Psoas muscle (tissue), 8 donors: Measurements from ENCODE around the gene OR2V2. TPM values are rescaled to one million over a fixed set of nuclear protein-coding genes. Genes with fewer than 3 reads are reported as not detected.

ENCODE experiments used
- ATAC-seq, 4 donors: fragments of 200-7000 bp; cut with Tn5 transposase; one replicate each; pipeline ENCODE4 v1.9.1; 2020; ENCODE audit warnings: moderate library complexity in 3 of 4, mild to moderate bottlenecking in 2 of 4
- DNase-seq, 2 donors: peaks; one replicate each; pipeline ENCODE4 v3.0.0-alpha.2; 2020
- H3K27ac ChIP-seq: fragments of 200-600 bp; one replicate; pipeline ENCODE4 v1.8.0; 2022
- H3K27me3 ChIP-seq, 3 donors: fragments of 200-600 bp in 1 of 3; one replicate each; pipeline versions ENCODE4 v1.6.1 to v1.8.0; 2013 to 2022; ENCODE audit warnings: low read length in 2 of 3, mild to moderate bottlenecking in 2 of 3, moderate library complexity in 1 of 3; ENCODE audit not compliant: insufficient read depth in 3 of 3
- H3K36me3 ChIP-seq, 2 donors: fragments of 200-600 bp in 1 of 2; one replicate each; pipeline versions ENCODE4 v1.6.1 to v1.8.0; 2013 to 2022; ENCODE audit warnings: low read depth in 1 of 2, mild to moderate bottlenecking in 1 of 2, moderate library complexity in 1 of 2; ENCODE audit not compliant: insufficient read depth in 1 of 2
- H3K4me1 ChIP-seq: fragments of 200-600 bp; one replicate; pipeline ENCODE4 v1.8.0; 2022
- H3K4me3 ChIP-seq: fragments of 200-600 bp; one replicate; pipeline ENCODE4 v1.8.0; 2022; ENCODE audit warnings: mild to moderate bottlenecking
- H3K9me3 ChIP-seq: fragments of 200-600 bp; one replicate; pipeline ENCODE4 v1.8.0; 2022
- CTCF ChIP-seq: fragments of 200-600 bp; IDR thresholded peaks from one replicate; pipeline ENCODE4 v1.8.0; 2022; ENCODE audit warnings: antibody characterized with exemption
- WGBS, 3 donors: extraction: QIAGEN DNeasy Blood & Tissue Kit; methylation state at CpG; one replicate each; pipeline versions ENCODE4 v1.1.6 to v1.1.7; 2013; 5-methylcytosine and 5-hydroxymethylcytosine counted together
- intact Hi-C, 2 donors: fragments of 100-400 bp; cut with DNase I; formaldehyde crosslinking; loops; one replicate each; pipeline versions ENCODE4 v1.11.0 to v1.14.2; 2022
- polyA plus RNA-seq, 3 donors: library from polyadenylated mRNA; stranded (reverse); fragments of 200-250 nt; gene quantifications; one replicate each; pipeline ENCODE4 v1.2.3, GENCODE V29; 2013
- total RNA-seq, 4 donors: library from RNA; stranded (reverse); fragmentation: NEBNext Ultra II Directional in 2 of 4; extraction: Animal tissue kit (Norgen Biotek cat#: 25700) in 2 of 4; gene quantifications; one replicate each; pipeline versions ENCODE4 v1.2.1 to v1.2.4, GENCODE V29; 2021 to 2023
- donor health status: healthy with polysubstance abuse.
- donor health status: DM: no; HTN: no; CAD: no; lungs with moderate emphysema.
- donor health status: Bipolar disorder and iron deficiency.
- donor health status: healthy.
- donor health status: DM: yes; HTN: yes; CAD: no.
- donor health status: DM: no; HTN: no; CAD: no.
- donor health status: DM: no; HTN: no; CAD: no.
- donor health status: DM: yes; HTN: yes; CAD: no.

OR2V2 gene
- total and polyA plus RNA-seq, 7 donors = not detected

GRCh38 chr5:181189363-181189961, 42.1 kb downstream of the OR2V2 start:
- Histone ChIP-seq H3K4me1 (peaks cover 10% of the 10 kb centered on the region), H3K9me3 (no peaks in the 10 kb centered on the region), H3K4me3 (peak overlapping the region; percentile 92), H3K36me3 (no peaks in the 10 kb centered on the region), H3K27me3 (no peaks in the 10 kb centered on the region), H3K27ac (peak overlapping the region; percentile 92)
- DNase-seq (peak in 1 of 2 donors; percentile 37), ATAC-seq (no peak)
- TF ChIP-seq CTCF = no peak
- WGBS, 3 donors = 0% methylated on average over 41 of the region's 41 CpGs
- intact Hi-C loops = loop anchor here (5.0 to 10.0 kb wide), 2 partner anchors 73 to 385 kb away; partner anchors contain the start of genes MGAT1 (in 2 of the 2) and TRIM52 (in 1 of the 2)

GRCh38 chr5:181189962-181190710, 42.8 kb downstream of the OR2V2 start:
- intact Hi-C loops = loop anchor here (5.0 to 10.0 kb wide), 2 partner anchors 72 to 385 kb away; partner anchors contain the start of genes MGAT1 (in 2 of the 2) and TRIM52 (in 1 of the 2)

GRCh38 chr5:181190711-181191525, 43.5 kb downstream of the OR2V2 start:
- Histone ChIP-seq H3K4me3 (peak overlapping the region; percentile 92), H3K27me3 (no peaks in the 10 kb centered on the region), H3K27ac (peak overlapping the region; percentile 92), H3K9me3 (no peaks in the 10 kb centered on the region), H3K4me1 (peaks cover 5% of the 10 kb centered on the region), H3K36me3 (peaks cover 0 to 3% of the 10 kb centered on the region in 2 donors)
- peak; percentile 7 to 51 (median 34) for ATAC-seq
- 0% methylated on average over 66 of the region's 66 CpGs for WGBS, 3 donors
- intact Hi-C loops = loop anchor here in 1 of 2 donors (1.0 kb wide), 1 partner anchor 31 kb away; no protein-coding TSS in a partner anchor
- DNase-seq = peak in 1 of 2 donors; percentile 79
- TF ChIP-seq CTCF = no peak

More at GRCh38 chr5:181189962-181190710, 42.8 kb downstream of the OR2V2 start:
- DNase-seq = peak in 1 of 2 donors; percentile 65
- peak overlapping the region; percentile 92 for H3K27ac ChIP-seq
- peak overlapping the region; percentile 92 for H3K4me3 ChIP-seq
- no peaks in the 10 kb centered on the region for H3K27me3 ChIP-seq
- no peak for ATAC-seq
- H3K36me3 ChIP-seq = no peaks in the 10 kb centered on the region
- no peak for TF ChIP-seq CTCF
- H3K9me3 ChIP-seq = no peaks in the 10 kb centered on the region
- peaks cover 5% of the 10 kb centered on the region for H3K4me1 ChIP-seq
- WGBS, 3 donors = 0 to 1% (median 0%) methylated on average over 49 to 52 of the region's 52 CpGs

- no peak for TF ChIP-seq CTCF
- Histone ChIP-seq H3K4me1 (peaks cover 5% of the 10 kb centered on the region), H3K4me3 (peak overlapping the region; percentile 92), H3K27ac (peak overlapping the region; percentile 92), H3K9me3 (no peaks in the 10 kb centered on the region), H3K27me3 (no peaks in the 10 kb centered on the region), H3K36me3 (peaks cover 0 to 8% of the 10 kb centered on the region in 2 donors)
- WGBS, 3 donors = 0 to 1% (median 0%) methylated on average over 54 to 64 of the region's 64 CpGs
- ATAC-seq = peak; percentile 74 to 81 (median 76)
- DNase-seq = peak; percentile 94 to 97
- intact Hi-C loops = loop anchor here in 1 of 2 donors (1.0 kb wide), 1 partner anchor 31 kb away; no protein-coding TSS in a partner anchor
These were observed 44.3 kb downstream of the OR2V2 start for GRCh38 chr5:181191526-181192336.
